ENCODE results near the gene CARS1. TPM values are rescaled to one million over a fixed set of nuclear protein-coding genes. Genes with fewer than 3 reads are reported as not detected.

CARS1 gene
- total RNA-seq, 1 donor from 2014 or later = 69.4 TPM

DNA sequence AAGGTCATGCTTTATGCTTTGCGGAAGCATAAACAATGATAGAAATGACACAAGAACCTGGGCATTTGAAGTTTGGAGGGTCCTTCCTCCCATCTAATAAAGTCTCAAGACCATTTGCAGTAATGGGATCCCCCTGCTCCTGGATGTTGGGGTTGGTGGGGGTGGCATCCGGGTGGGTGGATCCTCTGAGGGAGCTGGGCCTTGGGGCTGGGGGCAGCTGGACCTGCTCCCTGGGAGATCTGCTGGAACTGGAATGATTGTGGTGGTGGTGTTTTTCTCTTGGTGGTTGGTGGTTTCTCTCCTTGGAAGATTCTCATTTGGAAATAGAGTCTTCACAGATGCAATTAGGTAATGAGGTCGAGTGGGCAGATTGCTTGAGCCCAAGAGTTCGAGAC is 62.9 kb downstream of the CARS1 start:
- peak; percentile 78 for DNase-seq (ENCODE audit: low spot score)

DNA sequence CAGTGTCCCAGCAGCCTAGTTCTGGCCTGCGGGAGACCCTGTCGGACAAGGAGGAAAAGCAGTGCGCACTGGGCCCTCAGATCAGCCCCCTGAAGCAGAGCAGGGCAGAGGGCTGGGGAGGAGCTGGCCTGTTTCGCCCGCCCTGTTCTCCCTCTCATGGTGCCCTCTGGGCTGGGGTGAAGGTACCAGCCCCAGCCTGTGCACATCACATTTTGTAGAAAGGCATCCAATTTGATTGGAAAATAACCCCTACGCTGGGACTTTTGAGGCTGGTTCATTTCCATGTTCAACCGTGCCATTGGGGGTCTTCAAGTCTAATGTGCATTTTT is 64.3 kb downstream of the CARS1 start:
- DNase-seq (ENCODE audit: low spot score) = no peak

DNA sequence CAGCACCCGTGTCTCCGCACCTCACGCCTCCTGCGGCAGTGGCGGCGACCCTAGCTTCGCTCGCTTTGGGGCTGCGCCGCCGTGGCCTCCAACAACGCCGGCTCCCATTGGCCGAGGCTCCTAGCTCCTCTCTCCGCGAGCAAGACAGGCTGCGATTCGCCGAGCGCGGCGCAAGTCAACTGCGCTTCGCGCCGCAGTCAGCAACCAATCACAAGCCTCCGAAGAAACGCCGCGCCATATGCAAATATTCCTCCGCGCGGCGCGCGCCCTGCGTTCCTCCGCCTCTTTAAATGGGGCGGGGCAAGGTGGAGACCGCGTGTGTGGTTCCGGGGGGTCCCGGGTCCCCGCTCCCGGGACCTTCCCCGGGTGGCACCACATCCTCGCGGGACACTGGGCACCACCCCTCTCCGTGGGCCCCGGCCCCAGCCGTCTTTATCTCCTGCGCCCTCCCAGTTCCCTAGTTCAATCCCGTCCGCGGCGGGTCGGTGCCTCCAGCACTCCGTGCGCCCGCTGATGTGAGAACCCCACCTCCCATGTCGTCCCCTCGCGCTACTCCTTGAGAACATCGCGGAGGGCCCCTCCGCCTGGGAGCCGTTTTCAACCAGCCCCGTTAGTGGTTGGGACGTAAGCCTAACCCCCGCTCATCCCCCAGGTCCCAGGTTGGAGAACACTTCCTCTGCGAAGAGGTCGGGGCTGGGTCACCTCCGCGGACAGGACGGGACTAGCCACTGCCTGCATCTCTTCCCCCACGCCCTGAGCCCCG is 64.8 kb downstream of the CARS1 start, which contains the start of gene NAP1L4:
Gene NAP1L4 (minus strand): TSS at position 96 of the 763 bp plus-strand sequence. CDS start 13,109 bp downstream, outside the sequence.
- peak; percentile 99 for DNase-seq (ENCODE audit: low spot score)

DNA sequence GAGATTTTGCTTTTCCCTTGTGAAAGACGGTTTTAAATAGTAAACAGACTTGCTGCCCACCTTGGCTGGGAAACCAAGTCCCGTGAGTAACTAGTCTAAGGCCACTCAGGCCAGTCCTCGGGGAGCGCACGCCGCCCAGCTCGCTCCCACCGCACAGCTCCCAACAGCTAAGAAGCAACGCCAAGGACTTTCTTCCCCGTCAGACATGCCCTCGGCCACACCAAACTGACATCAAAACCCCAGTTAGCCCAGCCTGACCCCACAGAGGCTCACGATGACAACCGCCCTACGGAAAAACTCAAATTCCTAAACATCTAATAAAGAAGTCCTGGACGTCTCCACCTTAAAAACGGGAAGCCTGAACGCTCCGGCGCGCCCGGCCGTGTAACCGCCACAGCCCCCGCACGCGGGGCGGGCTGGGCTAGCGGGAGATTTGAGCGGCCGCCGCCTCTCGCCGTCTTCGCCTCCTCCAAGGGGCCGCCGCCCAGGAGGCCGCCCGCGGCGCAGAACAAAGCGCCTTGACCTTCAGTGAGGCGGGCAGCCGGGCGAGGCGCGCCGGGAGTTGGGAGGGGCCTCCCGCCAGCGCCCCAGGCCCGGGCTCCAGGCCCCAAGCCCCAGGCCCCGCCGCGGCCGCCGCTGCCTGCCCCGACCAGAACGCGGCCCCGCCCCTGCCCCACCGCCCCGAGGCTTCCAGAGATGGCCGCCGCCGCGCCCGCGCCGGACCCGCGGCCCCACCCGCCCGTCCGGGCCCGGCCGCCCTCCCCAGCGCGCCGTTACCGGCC is 65.6 kb downstream of the CARS1 start:
- peak; percentile 92 for DNase-seq (ENCODE audit: low spot score)

DNA sequence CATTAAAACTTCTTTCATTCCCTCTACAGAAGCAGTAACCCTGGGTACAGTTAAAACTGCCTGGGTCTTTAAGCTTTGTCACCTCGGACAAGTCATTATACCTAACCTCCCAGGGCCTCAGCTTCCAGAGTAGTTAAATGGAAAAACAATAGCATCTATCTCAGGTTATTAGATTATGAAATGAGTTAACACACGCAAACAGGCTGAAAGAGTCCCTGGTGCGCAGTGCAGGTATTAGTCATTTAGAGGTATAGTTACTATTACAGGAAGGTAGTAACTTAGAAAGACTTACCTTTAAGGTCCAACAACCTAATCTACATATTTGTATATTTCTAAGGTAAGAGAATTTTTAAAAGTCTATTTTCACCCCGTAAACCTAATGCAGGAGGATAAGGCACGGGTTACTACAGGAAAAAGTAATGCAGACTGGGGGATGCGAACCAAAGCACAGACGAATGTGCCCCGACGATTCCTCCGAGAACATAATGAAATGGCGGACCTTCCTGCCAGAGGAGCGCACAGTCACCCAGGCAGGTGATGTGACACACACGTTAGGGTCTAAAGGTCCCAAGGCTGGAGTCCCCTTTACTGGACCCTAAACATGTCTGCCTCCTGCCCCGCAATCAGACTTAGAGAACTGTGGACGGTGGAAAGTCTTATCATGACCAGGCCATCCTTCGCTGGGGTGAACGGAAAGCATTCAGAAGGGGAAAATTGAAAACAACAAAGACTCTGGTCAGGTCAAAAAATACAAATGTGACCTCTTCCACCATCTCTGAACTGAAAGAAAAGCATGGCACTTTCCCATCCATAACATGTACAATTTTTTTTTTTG is 66.4 kb downstream of the CARS1 start:
- DNase-seq (ENCODE audit: low spot score) = peak; percentile 55

DNA sequence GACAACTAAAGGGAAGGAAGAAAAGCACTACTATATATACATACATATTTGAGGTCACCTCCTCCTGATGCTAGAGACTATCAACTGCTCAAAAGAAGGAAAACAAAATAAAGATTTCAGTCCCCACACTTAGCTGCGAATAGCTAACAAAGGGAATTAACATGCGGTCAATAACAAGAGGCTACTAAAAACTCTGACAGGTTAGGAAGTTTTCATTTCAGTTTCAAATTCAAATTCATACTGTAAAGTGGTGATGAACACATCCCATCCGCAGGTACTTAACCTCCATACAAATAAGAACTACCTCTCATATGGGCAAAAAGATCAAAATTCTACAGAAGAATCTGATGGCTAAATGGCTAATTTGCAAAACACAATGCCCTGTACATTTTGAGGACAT is 67.7 kb downstream of the CARS1 start:
- no peak for DNase-seq (ENCODE audit: low spot score)

DNA sequence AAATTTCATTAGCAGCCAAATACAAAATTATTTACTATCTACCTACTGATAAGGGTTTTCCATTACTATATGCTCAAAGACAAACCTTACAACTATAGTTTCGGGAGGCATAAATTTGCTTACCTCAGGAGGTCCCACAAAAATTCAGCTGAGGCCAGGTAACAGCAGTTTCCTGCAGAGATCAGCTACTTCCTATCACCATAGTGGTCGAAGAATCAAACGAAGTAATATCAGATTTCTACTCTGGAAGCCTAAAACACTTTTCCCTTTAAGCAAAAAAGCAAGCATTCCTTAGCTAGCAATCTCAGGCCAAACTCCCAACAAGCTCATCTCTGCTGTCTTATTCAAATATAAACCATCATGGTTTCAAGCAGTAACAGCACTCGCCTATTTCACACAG is 68.2 kb downstream of the CARS1 start:
- DNase-seq (ENCODE audit: low spot score) = no peak

DNA sequence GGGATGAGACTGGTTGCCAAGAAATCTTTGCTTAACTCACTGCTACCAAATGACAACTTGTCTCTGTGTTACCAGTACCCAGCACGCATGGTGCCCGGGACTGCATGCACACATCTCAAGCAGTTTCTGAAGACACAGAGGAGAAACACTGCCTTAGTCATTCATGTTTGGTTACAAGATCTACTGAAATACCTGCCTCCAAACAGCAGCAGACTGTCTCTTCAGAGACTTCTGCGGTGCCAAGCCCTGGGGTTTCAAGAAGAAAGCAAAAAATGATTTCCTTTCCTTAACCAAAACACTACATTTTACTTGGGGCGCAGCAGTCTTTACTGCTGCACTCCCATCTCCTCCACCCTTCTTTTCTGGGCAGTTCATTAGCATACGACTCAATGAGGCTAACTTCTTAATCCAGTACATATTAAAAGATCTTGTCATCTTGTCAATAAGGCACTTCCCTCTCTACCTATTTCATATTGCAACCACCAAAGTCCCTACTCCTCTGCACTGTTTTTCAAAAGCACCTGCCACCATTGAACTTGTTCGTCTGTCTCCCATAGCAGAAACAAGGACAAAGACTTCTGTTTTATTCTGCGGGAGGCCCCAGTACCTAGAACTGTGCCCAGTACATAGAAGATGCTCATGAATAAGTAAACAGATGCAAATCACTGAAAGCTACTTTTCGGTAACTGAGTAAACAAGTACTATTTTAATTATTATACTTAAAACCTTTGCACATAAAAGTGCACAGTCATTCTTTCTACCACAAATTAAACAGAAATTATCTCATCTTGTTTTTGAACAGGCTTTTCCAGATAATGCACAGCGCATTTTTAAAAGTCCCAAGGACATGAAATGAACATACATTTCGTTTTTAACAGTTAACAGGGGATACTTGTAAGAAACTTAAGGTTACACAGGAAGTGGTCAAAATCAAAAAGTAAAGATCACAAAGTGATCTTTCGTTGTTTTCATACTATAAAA is 69.1 kb downstream of the CARS1 start:
- DNase-seq (ENCODE audit: low spot score) = no peak

DNA sequence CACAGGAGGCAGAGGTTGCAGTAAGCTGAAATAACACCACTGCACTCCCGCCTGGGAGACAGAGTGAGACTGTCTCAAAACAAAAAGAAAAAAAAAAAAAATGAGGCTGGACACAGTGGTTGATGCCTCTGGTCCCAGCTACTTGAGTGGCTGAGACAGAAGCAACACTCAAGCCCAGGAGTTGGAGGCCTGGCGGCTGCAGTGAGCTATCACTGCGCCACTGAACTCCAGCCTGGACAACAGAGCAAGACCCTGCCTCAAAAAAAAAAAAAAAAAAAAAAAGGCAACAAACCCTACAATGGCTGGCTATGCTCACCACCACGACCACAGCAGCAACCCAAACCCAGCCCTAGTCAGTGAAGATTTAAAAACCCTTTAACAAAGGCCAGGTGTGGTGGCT is 73.3 kb downstream of the CARS1 start:
- DNase-seq (ENCODE audit: low spot score) = no peak

DNA sequence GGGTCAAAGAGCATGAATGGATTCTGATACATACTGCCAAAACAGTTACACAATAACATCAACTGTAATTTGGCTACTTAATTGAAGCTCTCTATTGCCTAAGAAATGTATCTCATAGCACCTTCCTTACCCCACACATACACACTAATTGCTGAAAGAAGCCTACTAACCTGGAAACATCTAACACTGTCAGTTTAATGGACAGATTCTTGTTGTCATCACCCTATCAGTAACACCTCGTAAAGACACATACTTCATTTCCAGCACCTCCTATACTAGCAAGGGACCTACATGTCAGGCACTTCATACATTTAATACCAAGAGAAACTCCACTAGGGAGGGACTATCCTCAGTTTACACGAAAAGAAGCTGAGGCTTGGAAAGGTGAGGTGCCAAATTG is 75.0 kb downstream of the CARS1 start:
- DNase-seq (ENCODE audit: low spot score) = no peak

DNA sequence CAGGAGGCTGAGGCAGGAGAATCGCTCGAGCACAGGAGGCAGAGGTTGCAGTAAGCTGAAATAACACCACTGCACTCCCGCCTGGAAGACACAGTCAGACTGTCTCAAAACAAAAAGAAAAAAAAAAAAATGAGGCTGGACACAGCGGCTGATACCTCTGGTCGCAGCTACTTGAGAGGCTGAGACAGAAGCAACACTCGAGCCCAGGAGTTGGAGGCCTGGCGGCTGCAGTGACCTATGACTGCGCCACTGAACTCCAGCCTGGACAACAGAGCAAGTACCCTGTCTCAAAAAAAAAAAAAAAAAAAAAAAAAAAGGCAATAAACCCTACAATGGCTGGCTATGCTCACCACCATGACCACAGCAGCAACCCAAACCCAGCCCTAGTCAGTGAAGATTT is 76.1 kb downstream of the CARS1 start:
- DNase-seq (ENCODE audit: low spot score) = no peak

DNA sequence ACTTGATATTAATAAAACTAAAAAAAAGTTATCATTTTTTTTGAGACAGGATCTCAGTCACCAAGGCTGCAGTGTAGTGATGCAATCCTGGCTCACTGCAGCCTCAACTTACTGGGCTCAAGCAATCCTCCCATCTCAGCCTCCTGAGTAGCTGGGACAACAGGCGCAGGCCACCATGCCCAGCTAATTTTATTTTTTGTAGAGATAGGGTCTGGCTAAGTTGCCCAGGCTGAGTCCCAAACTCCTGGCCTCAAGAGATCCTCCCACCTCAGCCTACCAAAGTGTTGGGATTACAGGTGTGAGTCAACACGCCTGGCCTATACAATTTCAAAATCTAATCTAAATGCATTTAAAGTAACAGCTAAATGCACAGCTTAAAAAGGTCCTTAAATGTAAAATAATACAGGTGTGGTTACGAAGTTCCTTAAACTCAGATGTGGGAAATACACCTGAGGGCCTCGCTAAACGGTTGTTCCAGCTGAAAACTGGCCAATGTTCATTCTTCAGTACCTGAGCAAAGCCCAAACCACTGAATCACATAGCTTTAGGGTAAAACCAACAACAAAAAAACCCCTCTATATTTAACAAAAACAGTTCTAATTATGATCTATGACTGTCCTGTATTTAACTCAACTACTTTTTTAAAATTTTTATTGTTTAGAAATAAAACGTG is 76.9 kb downstream of the CARS1 start:
- no peak for DNase-seq (ENCODE audit: low spot score)

DNA sequence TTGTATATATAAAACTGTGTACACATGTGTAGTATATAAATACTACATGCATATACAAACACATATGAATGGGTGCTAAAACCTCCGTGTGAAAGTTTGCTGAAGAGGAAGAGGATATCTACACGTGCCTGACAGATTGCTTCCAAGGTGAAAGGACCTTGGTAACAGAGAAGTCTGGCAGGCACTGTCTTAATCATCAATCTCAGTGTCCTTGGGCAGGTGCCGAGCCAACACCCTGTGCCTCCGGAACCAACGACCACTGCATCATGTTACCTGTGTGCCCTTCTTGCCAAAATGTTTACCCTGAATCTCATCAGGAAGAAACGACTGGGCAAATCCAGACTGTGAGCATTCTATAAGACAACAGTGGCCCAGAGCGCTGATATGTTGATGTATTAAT is 80.1 kb downstream of the CARS1 start:
- DNase-seq (ENCODE audit: low spot score) = no peak

DNA sequence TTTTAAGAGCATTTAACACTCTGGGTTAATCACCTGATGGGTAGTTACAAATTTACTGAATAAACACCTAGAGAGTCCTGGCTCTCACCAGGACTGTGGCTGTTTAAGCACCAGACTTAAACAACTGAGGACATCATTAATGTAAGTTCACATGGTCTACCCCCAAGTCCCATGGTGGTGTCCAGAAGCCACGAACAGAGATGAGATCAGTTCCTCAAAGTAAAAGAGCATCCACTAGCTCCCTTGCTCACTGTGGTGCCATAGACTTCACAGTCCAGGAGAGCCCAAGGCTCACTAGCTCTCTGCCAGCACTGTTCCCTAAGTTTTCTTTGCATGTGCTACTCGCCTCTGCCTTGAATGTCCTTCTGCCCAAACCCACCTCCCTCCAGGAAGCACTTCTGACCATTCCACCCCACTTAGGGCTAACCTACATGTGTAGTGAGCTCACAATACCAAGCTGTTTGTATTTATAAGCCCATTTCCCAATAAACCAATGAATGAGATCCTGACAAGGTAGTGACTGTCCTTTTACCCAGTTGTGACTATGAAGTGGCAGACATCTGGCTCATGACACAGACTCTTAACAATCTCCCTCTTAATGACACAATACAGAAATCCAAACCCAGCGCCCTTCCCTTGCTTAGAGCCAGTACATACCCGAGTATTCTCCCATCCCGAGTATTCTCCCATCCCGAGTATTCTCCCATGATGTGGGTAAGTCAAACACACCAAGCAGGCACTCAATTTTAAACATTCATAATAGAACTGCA is 80.7 kb downstream of the CARS1 start:
- DNase-seq (ENCODE audit: low spot score) = no peak

DNA sequence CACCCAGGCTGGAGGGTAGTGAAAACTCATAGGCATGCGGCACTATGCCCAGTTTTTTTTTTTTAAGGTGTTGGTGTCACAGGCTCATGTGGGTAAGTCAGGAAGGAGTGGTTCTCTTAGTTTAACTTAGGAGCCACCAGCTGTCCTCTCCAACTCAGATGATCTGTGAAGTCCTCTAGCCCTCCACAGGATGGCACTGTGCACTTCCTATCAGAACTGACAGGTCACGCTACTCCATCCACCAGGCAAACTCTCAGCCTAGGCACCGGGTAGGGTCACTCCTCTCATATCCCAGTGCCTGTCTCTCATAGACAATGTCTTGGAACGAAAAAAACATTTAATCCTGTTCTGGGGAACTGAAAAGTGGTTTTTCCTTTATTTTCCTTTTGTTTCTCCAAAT is 81.6 kb downstream of the CARS1 start:
- no peak for DNase-seq (ENCODE audit: low spot score)

DNA sequence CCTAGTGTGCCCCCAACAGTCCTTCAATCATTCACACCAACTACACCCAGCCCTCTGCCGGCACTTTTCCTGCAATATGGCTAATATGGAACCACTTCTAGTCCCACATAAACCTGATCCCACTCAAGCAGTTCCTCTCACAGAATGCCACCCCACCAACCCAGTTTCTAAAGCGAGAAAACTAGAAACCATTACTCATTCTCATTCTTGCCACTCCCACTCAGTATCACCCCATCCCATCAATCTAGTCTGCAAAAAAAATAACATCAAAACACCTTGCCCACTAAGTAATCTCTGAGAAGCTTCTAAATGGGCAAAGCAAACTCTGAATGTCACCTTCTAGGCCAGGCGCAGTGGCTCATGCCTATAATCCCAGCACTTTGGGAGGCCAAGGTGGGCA is 83.0 kb downstream of the CARS1 start:
- no peak for DNase-seq (ENCODE audit: low spot score)

DNA sequence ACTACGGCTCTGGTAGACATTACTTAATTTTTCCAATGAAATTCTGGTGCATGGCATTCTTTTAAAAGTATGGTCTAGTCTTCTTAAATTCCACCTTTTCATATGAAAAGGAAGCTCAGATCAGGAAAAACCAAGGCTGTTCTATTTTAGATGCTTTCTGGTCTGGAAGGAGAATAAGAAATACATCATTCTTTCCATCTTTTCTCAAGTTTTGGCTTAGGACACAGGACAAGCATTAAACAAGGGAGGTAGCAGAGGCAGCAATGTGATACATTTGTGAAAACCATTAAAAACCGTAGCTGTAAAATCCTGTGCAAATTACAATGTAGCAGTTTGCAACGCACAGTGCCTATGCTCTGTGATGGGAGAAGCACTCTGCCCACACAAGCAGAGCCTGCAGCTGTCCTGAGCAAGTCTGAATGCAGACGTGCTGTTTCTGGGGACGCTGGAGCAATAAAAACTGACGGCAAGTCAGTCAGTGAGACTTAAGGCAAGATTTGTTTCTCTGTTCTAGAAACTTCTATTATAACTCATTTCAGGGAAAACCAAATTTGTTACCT is 88.8 kb downstream of the CARS1 start:
- no peak for DNase-seq (ENCODE audit: low spot score)

DNA sequence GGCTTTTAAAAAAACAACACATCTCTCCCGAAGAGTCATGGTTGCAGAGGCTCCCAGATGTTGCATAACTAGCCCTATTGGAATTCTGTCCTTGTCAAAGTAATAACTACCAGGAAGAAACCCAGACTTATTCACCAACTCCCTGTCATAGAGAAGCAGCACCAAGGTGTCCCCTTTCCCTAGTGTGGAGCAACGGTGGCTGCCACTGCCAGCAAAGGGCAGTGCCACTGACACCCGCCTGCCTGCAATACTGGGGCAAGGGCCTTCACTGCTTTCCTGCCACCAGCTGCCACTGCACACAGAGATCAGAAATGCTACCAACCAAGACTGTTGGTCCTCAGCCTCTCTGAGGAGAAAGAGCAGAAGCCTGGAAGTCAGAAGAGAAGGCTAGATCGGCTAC is 92.4 kb downstream of the CARS1 start:
- no peak for DNase-seq (ENCODE audit: low spot score)

DNA sequence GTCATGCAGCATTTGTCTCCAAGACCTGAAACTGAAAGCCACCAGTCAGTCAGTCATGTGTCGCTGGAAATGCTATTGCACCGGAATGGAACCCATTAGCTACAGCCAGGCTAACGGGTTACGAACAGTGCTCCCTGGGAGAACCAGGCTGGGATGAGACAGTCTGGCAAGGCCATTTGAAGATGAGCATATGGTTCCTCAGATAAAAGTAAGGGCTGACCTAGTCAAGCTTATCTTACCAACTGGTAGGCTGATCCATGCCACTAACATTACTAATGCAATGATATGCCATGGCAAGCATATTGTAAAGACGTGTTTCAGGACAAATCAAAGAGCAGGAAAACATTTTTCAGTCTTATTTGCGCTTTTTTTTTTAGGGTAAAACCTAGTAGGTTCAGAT is 93.5 kb downstream of the CARS1 start:
- DNase-seq (ENCODE audit: low spot score) = no peak

Data from mesenteric fat pad (tissue), 1 donor.